HepG2 (cell line): ENCODE measurements around the gene FBLIM1. TPM values are rescaled to one million over a fixed set of nuclear protein-coding genes. Genes with fewer than 3 reads are reported as not detected.

ENCODE experiments used
- BATF2 ChIP-seq: sonication (generic); formaldehyde crosslinking; IDR thresholded peaks from 2 replicates; pipeline ENCODE4 v1.8.0; 2022; ENCODE audit warnings: mild to moderate bottlenecking, missing genetic modification reagents, moderate library complexity
- CAMTA2 ChIP-seq: sonication (generic); formaldehyde crosslinking; IDR thresholded peaks from 2 replicates; pipeline ENCODE4 v1.4.0; 2020; ENCODE audit warnings: mild to moderate bottlenecking, missing genetic modification reagents, borderline replicate concordance
- CENPX ChIP-seq: sonication (generic); formaldehyde crosslinking; IDR thresholded peaks from 2 replicates; pipeline ENCODE4 v1.9.0; 2021; ENCODE audit warnings: mild to moderate bottlenecking, missing genetic modification reagents, moderate library complexity
- CSRNP2 ChIP-seq: sonication (generic); formaldehyde crosslinking; conservative IDR thresholded peaks from 2 replicates; pipeline ENCODE4 v1.8.0; 2022; ENCODE audit warnings: low read depth, missing genetic modification reagents
- DMAP1 ChIP-seq: IDR thresholded peaks from 2 replicates; pipeline ENCODE4 v1.6.1; 2016
- EEA1 ChIP-seq: sonication (generic); formaldehyde crosslinking; IDR thresholded peaks from 2 replicates; pipeline ENCODE4 v1.5.1; 2020; ENCODE audit warnings: mild to moderate bottlenecking, missing genetic modification reagents, borderline replicate concordance
- FOXO4 ChIP-seq: sonication (generic); formaldehyde crosslinking; conservative IDR thresholded peaks from 2 replicates; pipeline ENCODE4 v1.8.1; 2023; ENCODE audit warnings: missing genetic modification reagents
- GTF3A ChIP-seq: sonication (generic); formaldehyde crosslinking; conservative IDR thresholded peaks from 2 replicates; pipeline ENCODE4 v1.4.0; 2020; ENCODE audit warnings: mild to moderate bottlenecking, missing genetic modification reagents
- HOXA9 ChIP-seq: sonication (generic); formaldehyde crosslinking; IDR thresholded peaks from 2 replicates; pipeline ENCODE4 v1.8.1; 2022; ENCODE audit warnings: missing genetic modification reagents, mild to moderate bottlenecking, moderate library complexity, borderline replicate concordance
- MTF2 ChIP-seq: sonication (generic); formaldehyde crosslinking; IDR thresholded peaks from 2 replicates; pipeline ENCODE4 v1.5.0; 2020; ENCODE audit warnings: missing genetic modification reagents, borderline replicate concordance
- NFYC ChIP-seq: IDR thresholded peaks from 2 replicates; pipeline ENCODE4 v1.6.1; 2016; ENCODE audit warnings: missing genetic modification reagents, missing compliant biosample characterization
- RFXAP ChIP-seq: sonication (generic); formaldehyde crosslinking; IDR thresholded peaks from 2 replicates; pipeline ENCODE4 v1.4.0; 2020; ENCODE audit warnings: missing genetic modification reagents, borderline replicate concordance
- SNAPC5 ChIP-seq: sonication (generic); formaldehyde crosslinking; IDR thresholded peaks from 2 replicates; pipeline ENCODE4 v1.8.1; 2023; ENCODE audit warnings: mild to moderate bottlenecking, missing genetic modification reagents, borderline replicate concordance
- STAG1 ChIP-seq: sonication (generic); formaldehyde crosslinking; IDR thresholded peaks from 2 replicates; pipeline ENCODE4 v1.4.0; 2020; ENCODE audit warnings: missing genetic modification reagents
- ZBTB43 ChIP-seq: sonication (generic); formaldehyde crosslinking; conservative IDR thresholded peaks from 2 replicates; pipeline ENCODE4 v1.4.0; 2020; ENCODE audit warnings: missing genetic modification reagents
- ZFY ChIP-seq: sonication (generic); formaldehyde crosslinking; IDR thresholded peaks from 2 replicates; pipeline ENCODE4 v1.4.0; 2020; ENCODE audit warnings: missing genetic modification reagents
- ZKSCAN1 ChIP-seq: fragments of 150-350 bp; IDR thresholded peaks from 2 replicates; pipeline ENCODE4 v1.6.1; 2014; ENCODE audit warnings: low read length
- ZNF280B ChIP-seq: sonication (generic); formaldehyde crosslinking; IDR thresholded peaks from 2 replicates; pipeline ENCODE4 v1.5.0; 2020; ENCODE audit warnings: missing genetic modification reagents, mild to moderate bottlenecking, borderline replicate concordance
- ZNF431 ChIP-seq: sonication (generic); formaldehyde crosslinking; IDR thresholded peaks from 2 replicates; pipeline ENCODE4 v1.9.0; 2022; ENCODE audit warnings: missing genetic modification reagents, low read depth, mild to moderate bottlenecking, borderline replicate concordance
- ZNF569 ChIP-seq: sonication (generic); formaldehyde crosslinking; IDR thresholded peaks from 2 replicates; pipeline ENCODE4 v1.5.0; 2020; ENCODE audit warnings: mild to moderate bottlenecking, missing genetic modification reagents, moderate library complexity, borderline replicate concordance
- ZNF788 ChIP-seq: sonication (generic); formaldehyde crosslinking; IDR thresholded peaks from 2 replicates; pipeline ENCODE4 v1.5.0; 2020; ENCODE audit warnings: mild to moderate bottlenecking, missing genetic modification reagents, borderline replicate concordance
- ZSCAN9 ChIP-seq: IDR thresholded peaks from 2 replicates; pipeline ENCODE4 v1.6.1; 2016; ENCODE audit warnings: borderline replicate concordance
- polyA plus RNA-seq, 8 experiments: library from polyadenylated mRNA; depleted of rRNA in 3 of 8; stranded (reverse) in 7 of 8; unstranded in 1 of 8; fragments of >200 nt; fragmentation: Illumina TruSeq in 4 of 8; extraction: Trizol in 4 of 8; gene quantifications; 2 replicates each; pipeline versions ENCODE4 v1.2.1 to v1.2.3, GENCODE V29; 2011 to 2016; ENCODE audit warnings: low read depth in 4 of 8, missing spikeins in 1 of 8, mixed read lengths in 1 of 8; ENCODE audit not compliant: insufficient read depth in 1 of 8
- total RNA-seq, 5 experiments: library from RNA; depleted of rRNA; stranded (reverse); fragments of >200 nt; fragmentation: Illumina TruSeq; extraction: Trizol; gene quantifications; 2 replicates each; pipeline ENCODE4 v1.2.3, GENCODE V29; 2016; ENCODE audit warnings: low read depth in 1 of 5

FBLIM1 gene
- total and polyA plus RNA-seq, 2 of the 13 experiments (the other 11 are each of a cell fraction or from before 2014, with no cell fraction given): 10.6 to 23.0 TPM

GRCh38 chr1:15740924-15741850 is 17.4 kb upstream of the FBLIM1 start (continued):
- TF ChIP-seq STAG1 (CRISPR knock-in tag) (peak; percentile 96), ZFY (CRISPR knock-in tag) (no peak; the same call in 1 of the 2 replicates), ZSCAN9 (CRISPR knock-in tag) (peak; percentile 35; the same call in 1 of the 2 replicates), EEA1 (CRISPR knock-in tag) (no peak), CENPX (CRISPR knock-in tag) (no peak), SNAPC5 (no peak), CAMTA2 (CRISPR knock-in tag) (no peak), ZBTB43 (CRISPR knock-in tag) (no peak), ZNF431 (CRISPR knock-in tag) (no peak), MTF2 (CRISPR knock-in tag) (no peak), NFYC (CRISPR knock-in tag) (no peak), ZNF569 (CRISPR knock-in tag) (no peak), FOXO4 (CRISPR knock-in tag) (no peak), RFXAP (CRISPR knock-in tag) (no peak; the same call in 1 of the 2 replicates), CSRNP2 (CRISPR knock-in tag) (no peak), GTF3A (CRISPR knock-in tag) (no peak), HOXA9 (CRISPR knock-in tag) (no peak), ZNF280B (CRISPR knock-in tag) (0 out of 2 replicates have a peak, but pooled peaks have one; percentile 24), ZNF788 (CRISPR knock-in tag) (peak; percentile 75; the same call in 1 of the 2 replicates), BATF2 (CRISPR knock-in tag) (no peak), ZKSCAN1 (no peak), DMAP1 (peak; percentile 51; the same call in 1 of the 2 replicates)
